Middle frontal gyrus (tissue), 1 donor: Measurements from ENCODE around the gene DCANP1.

Experiments used
- DNase-seq: peaks from one replicate; pipeline ENCODE4 v3.0.0-alpha.2; 2015; ENCODE audit warnings: low spot score; ENCODE audit errors: extremely low spot score

The DCANP1 gene

GRCh38 chr5:135480511-135480910 lies 33.4 kb upstream of the DCANP1 start:
- no peak for DNase-seq

- DNase-seq, result no peak
Observed at GRCh38 chr5:135478938-135479337, 31.8 kb upstream of the DCANP1 start.

- no peak for DNase-seq
Observed at GRCh38 chr5:135477613-135478066, 30.5 kb upstream of the DCANP1 start.

- DNase-seq, result no peak
Observed at GRCh38 chr5:135476615-135477581, 29.8 kb upstream of the DCANP1 start.

- no peak for DNase-seq
Observed at GRCh38 chr5:135473956-135474670, 27.0 kb upstream of the DCANP1 start.

DNA sequence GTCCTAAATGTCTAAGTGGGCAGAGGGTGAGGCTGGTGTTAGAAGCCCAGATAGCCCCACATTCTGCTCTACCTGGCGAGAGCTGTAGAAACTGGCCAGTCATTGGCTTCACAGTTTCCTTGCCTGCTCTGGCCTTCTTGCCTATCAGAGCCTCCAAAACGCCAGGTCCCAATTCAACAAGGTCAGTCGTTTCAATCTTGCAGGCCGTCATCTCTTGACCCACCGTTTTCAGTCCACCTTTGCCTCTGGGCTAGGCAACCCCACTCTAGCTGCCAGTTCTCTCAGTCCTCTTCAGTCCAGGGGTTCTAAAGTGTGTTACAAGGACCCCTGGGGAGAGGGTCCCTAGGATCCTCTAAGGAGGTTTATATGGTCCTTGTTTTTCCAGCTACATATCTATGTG lies 25.0 kb upstream of the DCANP1 start:
- DNase-seq, result no peak

- DNase-seq, result no peak
Observed at GRCh38 chr5:135471726-135472125, 24.6 kb upstream of the DCANP1 start.

DNA sequence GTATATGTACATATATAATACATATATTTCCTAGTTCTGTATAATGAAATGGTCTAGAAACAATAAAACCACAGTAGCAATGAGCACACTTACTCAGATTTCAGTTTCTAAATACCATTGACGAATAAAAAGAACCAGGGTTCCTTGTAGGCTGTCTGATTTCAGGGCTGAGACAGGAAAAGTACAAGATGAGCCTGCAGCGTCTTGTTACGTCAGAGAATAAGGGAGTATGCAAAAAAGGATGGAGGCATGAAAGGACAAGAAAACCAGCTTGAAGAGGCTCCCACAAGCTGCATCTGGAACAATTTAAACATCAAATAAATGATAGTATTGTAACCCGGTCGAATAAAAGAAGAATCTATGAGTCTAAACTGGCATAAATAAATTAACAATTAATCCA lies 22.8 kb upstream of the DCANP1 start:
- no peak for DNase-seq

DNA sequence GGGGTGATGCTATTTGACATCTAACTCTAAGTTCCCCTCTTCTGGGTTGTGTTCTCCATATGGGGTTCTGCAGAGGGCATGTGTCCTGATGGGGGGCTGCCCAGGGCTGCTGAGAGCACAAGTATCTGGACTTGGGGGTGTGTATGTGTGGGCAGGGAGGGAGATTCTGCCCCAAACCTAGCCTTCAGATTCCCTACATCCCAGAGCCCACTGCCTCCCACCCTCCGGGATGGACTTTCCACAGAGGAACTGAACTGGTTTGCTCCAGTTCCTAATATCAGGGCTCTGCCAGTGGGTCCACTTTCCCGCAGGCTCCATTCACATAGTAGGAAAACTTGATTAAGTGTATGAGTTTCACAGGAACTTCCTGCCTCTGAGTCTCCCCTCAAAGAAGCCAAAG lies 21.4 kb upstream of the DCANP1 start:
- no peak for DNase-seq

DNA sequence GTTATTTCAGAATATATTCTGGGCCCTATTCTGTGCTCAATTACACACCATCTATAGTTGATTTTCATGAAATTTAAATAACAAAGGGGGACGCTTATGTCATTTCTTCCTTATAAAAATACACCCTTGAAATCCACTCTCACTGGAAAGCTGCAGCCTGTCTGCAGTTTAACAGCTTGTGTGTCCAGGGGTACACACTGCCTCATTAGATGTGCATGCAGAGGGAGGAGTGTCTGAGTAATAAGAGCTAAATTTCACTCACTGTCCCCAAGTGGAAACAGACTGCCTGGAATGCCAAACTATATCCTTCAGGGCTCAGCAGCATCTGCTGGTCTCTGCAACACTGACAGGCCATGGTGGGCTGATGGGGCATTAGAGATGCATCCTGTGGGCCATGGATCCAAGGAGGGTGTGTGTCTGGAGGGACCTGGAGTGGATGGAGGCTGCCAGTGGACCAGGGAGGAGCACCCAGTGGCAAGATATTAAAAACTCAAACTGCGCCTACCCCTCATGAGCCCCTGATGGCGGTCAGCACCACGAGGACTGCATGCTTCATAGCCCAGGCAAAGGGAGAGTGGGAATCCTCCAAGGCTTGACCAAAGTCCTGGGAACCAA lies 20.8 kb upstream of the DCANP1 start:
- no peak for DNase-seq

GRCh38 chr5:135467051-135467625 lies 20.0 kb upstream of the DCANP1 start:
- no peak for DNase-seq

DNA sequence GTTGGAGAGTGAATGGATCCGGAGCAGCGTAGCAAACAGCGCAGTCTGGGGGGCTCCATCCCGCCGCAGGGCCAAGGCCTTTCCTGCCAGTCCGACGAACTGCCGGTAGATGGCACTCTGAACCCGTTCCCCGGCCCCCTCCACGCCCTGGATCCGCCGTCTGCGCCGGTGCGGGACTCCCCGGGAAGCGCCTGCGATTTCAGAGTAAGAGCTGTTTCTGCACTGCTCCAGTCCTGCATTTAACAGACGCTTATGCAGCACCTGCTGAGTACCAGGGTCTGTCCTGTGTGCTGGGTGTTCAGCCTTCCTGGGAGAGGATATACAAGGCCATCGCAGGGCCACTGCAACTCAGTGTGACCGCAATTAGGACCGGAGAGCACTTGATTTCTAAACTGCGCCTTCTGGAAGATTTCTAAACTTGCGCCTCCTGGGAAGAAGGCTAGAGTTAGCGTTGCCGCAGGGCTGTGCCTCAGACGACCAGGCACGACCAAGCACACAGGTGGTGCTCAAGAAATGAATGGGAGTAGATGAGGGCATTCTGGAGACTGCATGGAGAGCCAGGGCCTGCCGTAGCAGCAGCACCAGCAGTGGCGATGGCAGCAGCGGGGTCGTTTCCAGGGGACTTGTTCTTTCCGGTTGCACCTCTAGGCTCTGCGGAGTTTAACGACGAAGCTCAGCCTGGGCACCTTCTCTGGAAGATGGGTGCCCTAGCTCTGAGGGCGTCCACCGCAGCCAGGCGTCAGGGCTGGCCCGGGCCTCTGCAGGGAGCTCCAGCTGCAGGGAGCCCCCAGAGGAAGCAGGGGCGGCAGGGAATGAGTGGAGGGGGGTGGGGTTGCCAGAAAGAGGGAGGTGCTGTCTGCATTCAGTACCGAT lies 19.3 kb upstream of the DCANP1 start:
- peak; percentile 52 for DNase-seq

DNA sequence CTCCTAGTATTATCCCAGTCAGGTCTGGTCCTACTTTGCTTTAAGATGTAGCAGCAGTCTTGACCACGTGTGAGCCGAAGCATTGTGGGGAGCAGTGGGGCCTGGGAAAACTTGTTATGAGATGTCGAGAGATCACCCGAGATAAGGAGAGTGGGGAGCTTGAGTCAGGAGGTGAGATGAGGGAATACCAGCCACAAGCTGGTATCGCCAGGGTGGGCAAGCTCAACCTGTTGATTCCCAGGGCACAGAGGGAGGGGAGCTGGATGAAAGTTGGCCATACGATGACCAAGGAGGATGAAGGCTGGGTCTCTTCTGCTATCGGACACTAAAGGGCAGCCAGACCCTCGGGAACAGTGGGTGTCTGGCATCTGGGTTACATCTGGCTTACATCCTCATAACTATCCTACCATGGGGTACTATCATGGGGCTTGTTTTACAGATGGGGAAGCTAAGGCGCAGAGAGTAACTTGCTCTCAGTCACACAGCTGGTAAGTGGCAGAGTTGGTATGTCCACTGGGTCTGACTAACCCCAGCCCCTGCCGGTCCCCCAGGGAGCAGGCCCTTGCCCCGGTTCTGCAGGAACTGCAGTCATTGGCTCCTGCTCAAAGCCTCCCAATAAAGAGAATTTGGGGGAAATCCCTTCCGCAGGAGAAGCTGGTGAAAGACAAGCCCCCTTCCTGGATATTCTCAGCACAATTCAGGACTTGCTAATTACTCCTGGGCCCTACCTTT lies 18.4 kb upstream of the DCANP1 start:
- DNase-seq, result no peak

- DNase-seq, result peak; percentile 31
Observed at GRCh38 chr5:135462304-135462703, 15.2 kb upstream of the DCANP1 start.

DNA sequence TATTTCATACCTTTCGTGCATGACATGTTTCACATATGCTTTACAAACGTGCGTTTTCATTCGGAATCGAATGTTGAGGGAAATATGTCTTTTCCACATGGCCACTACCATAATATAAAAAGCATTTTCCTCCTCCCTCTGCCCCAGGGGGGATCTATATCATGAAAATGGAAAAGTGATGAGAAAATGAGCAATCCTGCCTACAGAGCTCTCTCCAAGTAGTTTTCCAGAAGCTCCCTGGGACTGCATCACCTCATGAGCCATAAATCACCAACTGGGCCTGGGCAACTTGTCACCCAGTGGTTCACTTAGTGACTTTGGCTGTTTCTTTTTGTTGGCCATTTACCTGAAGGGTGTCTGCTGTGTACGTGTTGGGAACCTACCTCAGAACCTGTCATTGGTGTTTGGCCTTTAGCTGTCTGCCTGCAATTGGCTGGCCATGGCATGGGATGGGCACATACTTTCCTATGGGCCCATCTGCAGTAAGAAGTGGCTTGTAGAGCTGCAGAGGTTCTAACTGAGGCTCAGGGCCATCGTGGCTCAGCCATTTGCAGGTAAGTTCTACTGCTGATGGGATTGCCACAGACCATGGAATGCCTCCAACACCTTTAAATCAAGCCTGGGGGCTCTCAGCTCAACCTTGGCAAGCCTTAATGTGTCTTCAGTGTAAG lies 14.5 kb upstream of the DCANP1 start:
- DNase-seq, result no peak

DNA sequence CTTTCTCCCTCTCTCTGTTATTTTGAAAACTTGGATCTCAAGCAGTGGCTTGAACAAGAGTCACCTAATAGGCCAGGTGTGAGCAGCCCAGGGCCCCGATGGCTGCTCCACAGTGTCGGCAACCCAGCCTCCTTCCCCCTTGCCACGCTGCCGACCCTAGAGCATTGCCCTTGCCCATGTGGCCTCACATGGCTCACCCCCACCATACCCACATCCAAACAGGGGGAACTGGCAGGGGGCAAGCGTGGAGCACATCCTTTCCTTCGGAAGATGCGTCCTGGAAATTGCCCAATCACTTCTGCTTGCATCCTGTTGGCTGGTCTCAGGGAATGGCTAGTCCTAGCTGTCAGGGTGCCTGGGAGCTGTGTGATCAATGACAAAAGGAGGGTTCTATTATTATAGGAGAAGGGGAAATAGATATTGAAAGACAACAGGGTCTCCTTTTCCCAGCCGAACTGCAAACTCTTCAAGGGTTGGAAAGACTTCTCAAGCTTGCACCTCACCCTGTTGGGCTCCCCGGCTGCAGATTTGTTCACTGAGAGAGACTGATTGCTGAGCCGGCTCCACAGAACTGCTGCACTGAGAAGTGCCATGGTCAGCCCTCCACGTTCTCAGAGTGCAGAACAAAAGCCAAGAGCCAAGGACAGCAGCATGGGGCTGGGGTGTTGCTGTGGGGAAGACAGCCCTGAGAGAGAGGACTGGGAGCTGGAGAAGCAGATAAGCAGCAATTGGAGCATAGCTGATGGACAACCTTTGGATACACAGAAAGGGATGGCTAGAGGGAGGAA lies 13.3 kb upstream of the DCANP1 start:
- no peak for DNase-seq

DNA sequence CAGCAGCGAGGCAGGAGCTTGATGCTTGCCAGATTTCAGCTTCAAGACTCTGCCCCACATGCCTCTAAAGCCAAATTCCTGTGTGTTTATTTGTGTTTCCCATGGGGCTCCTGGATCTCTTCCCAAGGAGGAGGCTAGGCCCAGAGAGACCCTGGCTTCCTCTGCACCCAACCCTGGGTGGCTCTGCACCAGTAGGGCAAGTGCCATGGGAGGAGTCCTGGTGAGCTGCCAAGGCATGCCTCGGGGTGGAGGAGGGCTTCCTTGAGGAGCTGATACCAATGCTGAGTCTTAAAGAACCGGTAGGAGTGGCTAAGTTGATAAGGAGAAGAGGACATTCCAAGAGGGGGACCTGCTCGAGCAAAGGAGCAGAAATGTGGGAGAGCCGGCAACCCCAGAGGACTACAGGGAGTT lies 11.8 kb upstream of the DCANP1 start:
- DNase-seq, result no peak

DNA sequence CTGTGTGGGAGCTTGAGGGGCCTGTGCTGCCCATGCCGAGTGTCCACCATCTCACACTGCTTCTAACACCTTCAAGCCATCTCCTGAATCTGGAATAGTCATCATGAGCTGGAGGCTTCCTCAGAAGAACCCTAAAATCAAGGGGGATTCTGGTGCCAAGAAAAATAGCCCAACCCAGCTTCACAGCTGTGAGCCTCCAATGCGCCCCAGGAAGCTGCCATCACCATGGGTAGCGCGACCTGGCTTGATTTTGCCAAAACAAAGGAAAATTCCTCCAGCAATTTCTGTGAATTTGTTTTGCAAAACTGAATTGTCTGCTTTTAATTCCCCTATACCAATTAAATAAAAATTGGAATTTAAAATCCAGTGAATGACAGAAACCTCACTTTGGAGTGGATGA lies 11.2 kb upstream of the DCANP1 start:
- DNase-seq, result no peak
